Hematopoietic multipotent progenitor cell treated with erythropoietin and hydrocortisone succinate and interleukin-3 and kit ligand, for 15 days (in vitro differentiated cells): ENCODE data around the gene C10orf143.

Source experiments
- DNase-seq: peaks from one replicate; pipeline ENCODE4 v3.0.0-alpha.2; 2015; ENCODE audit warnings: low spot score

Gene C10orf143

DNA sequence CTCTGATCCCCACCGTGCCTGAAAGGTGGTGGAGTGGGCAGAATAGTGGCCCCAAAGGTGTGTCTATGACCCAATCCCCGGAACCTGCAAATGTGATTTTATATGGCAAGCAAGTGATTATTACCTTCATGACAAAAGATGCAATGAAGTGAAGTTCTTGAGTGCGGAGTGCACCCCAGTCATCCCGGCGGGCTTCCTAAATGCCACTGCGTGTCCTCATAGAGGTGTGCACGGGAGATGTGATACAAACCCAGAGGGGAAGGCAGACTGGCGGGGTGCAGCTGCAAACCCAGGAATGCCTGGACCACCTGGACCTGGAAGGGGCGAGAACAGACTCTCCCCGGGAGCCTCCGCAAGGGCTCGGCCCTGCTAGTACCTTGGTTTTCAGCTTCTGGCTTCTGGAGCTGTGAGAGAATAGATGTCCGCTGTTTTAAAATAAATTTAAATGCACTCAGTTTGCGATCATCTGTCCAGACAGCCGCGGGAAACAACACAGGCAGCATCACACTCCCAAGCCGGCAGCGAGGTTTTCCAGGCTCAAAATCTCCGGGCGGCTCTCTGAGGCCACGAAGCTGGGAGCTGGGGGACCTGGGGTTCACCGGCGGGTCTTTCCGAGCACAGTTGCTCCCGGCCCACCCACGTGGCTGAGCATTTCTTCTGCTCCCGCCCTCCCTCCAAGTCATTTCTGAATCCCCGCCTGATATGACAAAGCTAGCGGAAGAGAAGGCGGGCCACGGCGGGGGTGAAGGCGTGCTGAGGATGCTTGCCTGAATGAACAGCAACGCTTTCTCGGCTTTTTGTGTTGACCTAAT lies 96.2 kb downstream of the C10orf143 start:
- DNase-seq: no peak
